Measurements from ENCODE around the gene EFL1. TPM values are rescaled to one million over a fixed set of nuclear protein-coding genes. Genes with fewer than 3 reads are reported as not detected.
"Not testable (repeated sequence)": the region's sequence is repeated elsewhere in the genome, so short reads cannot be mapped to it uniquely, and the experiment has no call there.

The EFL1 gene
- total and polyA plus RNA-seq, 2 of the 4 experiments (the other 2 are of a cell fraction): 10.1 to 24.6 TPM

DNA sequence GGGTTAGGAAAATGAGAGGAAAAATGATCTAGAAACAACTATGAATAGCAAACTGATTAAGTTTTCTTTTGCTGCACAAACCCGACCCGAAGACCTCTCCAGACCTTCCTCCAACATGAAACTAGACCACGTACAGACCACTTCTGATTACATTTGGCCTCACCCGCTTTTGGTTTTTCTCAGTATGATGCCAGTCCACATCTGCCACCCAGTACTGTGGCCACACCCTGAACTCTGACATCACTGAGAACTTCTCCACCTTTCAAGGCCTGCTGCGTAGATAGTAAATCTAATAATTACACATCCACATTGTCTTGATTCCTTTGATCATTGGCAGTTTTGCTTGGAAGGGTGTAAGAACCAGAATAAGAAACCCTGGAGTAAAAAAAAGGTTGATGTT is 16.6 kb downstream of the EFL1 start:
- H3K79me1 ChIP-seq (ENCODE audit: low read depth in 1 of 2, low read length in 2 of 2); ATAC-seq (ENCODE audit: low read depth); H3K36me3 ChIP-seq (ENCODE audit: control insufficient read depth, insufficient read depth, low read length); H3K9me1 ChIP-seq (ENCODE audit: insufficient read depth, low read length); dilution Hi-C loops (cut with HindIII; ENCODE audit: low sequenced_read_pairs, unreplicated experiment); H2BK5ac ChIP-seq (ENCODE audit: low read depth, low read length, poor library complexity, severe bottlenecking); H3K27ac ChIP-seq (ENCODE audit: insufficient read depth, low read length); H4K91ac ChIP-seq (ENCODE audit: insufficient read depth, low read depth, low read length); intact Hi-C loops (cut with micrococcal nuclease); H3K23ac ChIP-seq (ENCODE audit: low read depth, low read length); H3K56ac ChIP-seq (ENCODE audit: extremely low read depth, insufficient read depth, low read length); H3K18ac ChIP-seq (ENCODE audit: low read depth, low read length); H4K5ac ChIP-seq (ENCODE audit: low read depth, low read length); H3K14ac ChIP-seq (replicated peaks; ENCODE audit: low read depth, low read length); H3K9ac ChIP-seq (ENCODE audit: low read depth, low read length); H2BK20ac ChIP-seq (ENCODE audit: low read depth, low read length); H3K4me3 ChIP-seq (ENCODE audit: insufficient read depth, low read depth, low read length); BruUV-seq (replicated peaks); H3K4ac ChIP-seq (ENCODE audit: low read depth, low read length); in situ Hi-C loops (cut with MboI; ENCODE audit: low sequenced_read_pairs); DNase-seq; H2AK9ac ChIP-seq (replicated peaks; ENCODE audit: low read depth, low read length, poor library complexity); H2BK120ac ChIP-seq (ENCODE audit: low read depth, low read length); H4K8ac ChIP-seq (ENCODE audit: low read depth in 2 of 2, low read length in 2 of 2); H3K4me2 ChIP-seq (ENCODE audit: low read depth, low read length); H3K9me3 ChIP-seq (ENCODE audit: control insufficient read depth, insufficient read depth, low read length); H3K4me1 ChIP-seq (ENCODE audit: control insufficient read depth, insufficient read depth, low read length); H3K27me3 ChIP-seq (ENCODE audit: control insufficient read depth, insufficient read depth, low read length); CTCF ChIA-PET; H2BK15ac ChIP-seq (ENCODE audit: low read depth, low read length); H2AK5ac ChIP-seq (ENCODE audit: low read depth, low read length); POLR2A ChIA-PET (ENCODE audit: unreplicated experiment); H2AFZ ChIP-seq (replicated peaks; ENCODE audit: low read length, poor library complexity); H4K20me1 ChIP-seq (ENCODE audit: insufficient read depth, low read length): not testable (repeated sequence)
- 98% methylated on average over 4 of the region's 5 CpGs; no CpG with 5 or more reads in 1 of the 2 experiments for WGBS, 2 experiments (ENCODE audit: extremely low coverage in 2 of 2, insufficient read length in 1 of 2)

DNA sequence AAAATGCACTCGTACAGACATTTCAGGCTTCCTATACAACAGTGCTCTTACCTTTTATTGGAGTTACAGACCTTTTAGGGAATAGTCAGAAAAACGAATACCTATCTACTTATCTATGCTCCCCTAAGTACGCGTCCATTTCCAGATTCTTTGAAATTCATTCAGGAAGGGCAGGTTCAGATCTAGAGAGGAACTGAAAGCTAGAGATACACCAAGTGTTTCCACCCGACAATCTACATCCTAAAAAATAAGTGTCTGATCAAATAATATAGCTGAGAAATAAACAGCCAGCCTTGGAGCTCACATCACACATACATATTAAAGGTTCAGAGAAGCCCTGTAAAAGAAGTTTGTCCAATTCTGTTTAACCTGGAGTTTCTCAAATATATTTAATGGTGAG is 18.9 kb downstream of the EFL1 start:
- H2BK5ac ChIP-seq (ENCODE audit: low read depth, low read length, poor library complexity, severe bottlenecking); in situ Hi-C loops (cut with MboI; ENCODE audit: low sequenced_read_pairs); H3K23ac ChIP-seq (ENCODE audit: low read depth, low read length); H2BK15ac ChIP-seq (ENCODE audit: low read depth, low read length); H2AK9ac ChIP-seq (replicated peaks; ENCODE audit: low read depth, low read length, poor library complexity); DNase-seq; ATAC-seq (ENCODE audit: low read depth); H3K27me3 ChIP-seq (ENCODE audit: control insufficient read depth, insufficient read depth, low read length); H4K8ac ChIP-seq (ENCODE audit: low read depth in 2 of 2, low read length in 2 of 2); dilution Hi-C loops (cut with HindIII; ENCODE audit: low sequenced_read_pairs, unreplicated experiment); H3K4me3 ChIP-seq (ENCODE audit: insufficient read depth, low read depth, low read length); H3K18ac ChIP-seq (ENCODE audit: low read depth, low read length); H3K27ac ChIP-seq (ENCODE audit: insufficient read depth, low read length); CTCF ChIA-PET; H3K4me1 ChIP-seq (ENCODE audit: control insufficient read depth, insufficient read depth, low read length); H3K4ac ChIP-seq (ENCODE audit: low read depth, low read length); H3K4me2 ChIP-seq (ENCODE audit: low read depth, low read length); H2AFZ ChIP-seq (replicated peaks; ENCODE audit: low read length, poor library complexity); H4K5ac ChIP-seq (ENCODE audit: low read depth, low read length); H2BK120ac ChIP-seq (ENCODE audit: low read depth, low read length); H4K91ac ChIP-seq (ENCODE audit: insufficient read depth, low read depth, low read length); H3K9me1 ChIP-seq (ENCODE audit: insufficient read depth, low read length); intact Hi-C loops (cut with micrococcal nuclease); H2AK5ac ChIP-seq (ENCODE audit: low read depth, low read length); H3K9me3 ChIP-seq (ENCODE audit: control insufficient read depth, insufficient read depth, low read length); H2BK20ac ChIP-seq (ENCODE audit: low read depth, low read length); H4K20me1 ChIP-seq (ENCODE audit: insufficient read depth, low read length); H3K14ac ChIP-seq (replicated peaks; ENCODE audit: low read depth, low read length); H3K9ac ChIP-seq (ENCODE audit: low read depth, low read length); H3K79me1 ChIP-seq (ENCODE audit: low read depth in 1 of 2, low read length in 2 of 2); POLR2A ChIA-PET (ENCODE audit: unreplicated experiment); H3K36me3 ChIP-seq (ENCODE audit: control insufficient read depth, insufficient read depth, low read length); BruUV-seq (replicated peaks); H3K56ac ChIP-seq (ENCODE audit: extremely low read depth, insufficient read depth, low read length): not testable (repeated sequence)
- WGBS, 2 experiments (ENCODE audit: extremely low coverage in 2 of 2, insufficient read length in 1 of 2): no CpG with 5 or more reads among the region's 5 CpGs
